ENCODE results near the gene EFNB3.
A peak's percentile ranks its signal among the peaks of the same experiment; 100 is the strongest.

The EFNB3 gene

DNA sequence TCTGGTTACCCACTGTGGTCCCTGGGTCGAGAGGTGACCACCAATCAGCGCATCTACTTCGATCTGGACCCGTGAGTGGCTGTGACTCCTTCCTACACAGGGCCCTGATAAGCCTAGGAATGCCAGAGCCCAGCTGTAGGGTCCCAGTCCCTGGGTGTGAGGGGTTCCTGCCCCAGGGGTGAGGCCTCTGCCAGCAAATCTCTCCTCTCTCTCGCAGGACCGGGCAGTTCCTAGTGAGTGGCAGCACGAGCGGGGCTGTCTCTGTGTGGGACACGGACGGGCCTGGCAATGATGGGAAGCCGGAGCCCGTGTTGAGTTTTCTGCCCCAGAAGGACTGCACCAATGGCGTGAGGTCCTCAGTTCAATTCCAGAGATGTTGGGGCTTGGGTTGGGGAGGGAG is 2.2 kb upstream of the EFNB3 start:
- Histone ChIP-seq H3K4me1 (ENCODE audit: control insufficient read depth in 1 of 2, insufficient read depth in 2 of 2, low read length in 2 of 2) (peaks cover 0 to 14% of the 10 kb centered on the region in 2 donors), H3K9me3 (ENCODE audit: control insufficient read depth in 1 of 2, low read length in 2 of 2) (no peaks in the 10 kb centered on the region), H3K27ac (ENCODE audit: low read length) (no peak overlapping the region), H3K27me3 (ENCODE audit: low read depth, low read length) (peaks cover 30% of the 10 kb centered on the region), H3K36me3 (ENCODE audit: control insufficient read depth in 1 of 2, insufficient read depth in 2 of 2, low read length in 2 of 2) (peaks cover 6 to 14% of the 10 kb centered on the region in 2 donors), H3K4me3 (ENCODE audit: low read depth in 1 of 2, low read length in 2 of 2) (no peak overlapping the region)

DNA sequence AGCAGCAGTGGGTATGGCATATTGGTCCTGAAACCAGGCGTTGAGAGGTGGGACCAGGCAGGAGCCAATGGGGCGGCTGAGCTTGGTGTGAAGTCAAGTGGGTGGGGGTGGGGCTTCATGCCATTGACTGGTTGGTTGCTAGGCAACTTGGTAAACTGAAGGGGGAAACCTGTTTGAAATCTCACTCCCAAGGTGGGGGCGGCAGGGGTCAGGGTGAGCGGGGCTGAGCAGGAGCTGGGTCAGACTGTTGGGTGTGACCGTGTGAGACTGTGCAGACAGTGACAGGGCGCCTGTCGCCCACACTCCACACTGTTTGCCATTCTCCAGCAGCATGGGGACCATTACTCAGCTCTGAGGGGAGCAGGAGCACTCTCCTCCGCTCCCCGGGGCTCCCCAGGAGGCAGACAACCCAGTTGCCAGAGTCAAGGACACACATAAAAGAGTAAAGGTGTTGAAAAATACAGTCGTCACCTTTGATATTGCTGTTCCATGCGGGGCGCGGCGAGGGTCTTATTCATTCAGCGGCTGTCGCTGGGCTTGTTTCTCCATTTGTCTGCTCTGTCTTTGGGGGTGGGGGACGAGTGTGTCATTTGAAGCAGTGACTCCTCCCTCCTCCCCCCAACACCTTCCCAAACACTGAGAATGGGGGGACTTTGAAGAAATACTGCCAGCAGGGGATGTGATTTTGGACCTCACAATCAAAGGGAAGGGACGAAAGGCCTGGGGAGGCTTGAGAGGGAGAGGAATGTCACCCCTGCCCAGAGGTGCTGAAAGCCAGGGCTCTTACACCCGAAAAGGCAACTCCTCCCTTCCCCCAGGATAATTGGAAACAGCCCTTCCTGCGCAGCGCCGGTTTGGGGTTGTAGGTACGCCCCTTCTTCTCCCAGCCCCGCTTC is 1.2 kb upstream of the EFNB3 start:
- no peaks in the 10 kb centered on the region for H3K9me3 ChIP-seq (ENCODE audit: control insufficient read depth in 1 of 2, low read length in 2 of 2)
- no peak overlapping the region for H3K4me3 ChIP-seq (ENCODE audit: low read depth in 1 of 2, low read length in 2 of 2)
- no peak overlapping the region for H3K27ac ChIP-seq (ENCODE audit: low read length)
- H3K4me1 ChIP-seq (ENCODE audit: control insufficient read depth in 1 of 2, insufficient read depth in 2 of 2, low read length in 2 of 2), result peaks cover 0 to 14% of the 10 kb centered on the region in 2 donors
- H3K36me3 ChIP-seq (ENCODE audit: control insufficient read depth in 1 of 2, insufficient read depth in 2 of 2, low read length in 2 of 2), result peaks cover 6 to 14% of the 10 kb centered on the region in 2 donors
- H3K27me3 ChIP-seq (ENCODE audit: low read depth, low read length), result peaks cover 30% of the 10 kb centered on the region

DNA sequence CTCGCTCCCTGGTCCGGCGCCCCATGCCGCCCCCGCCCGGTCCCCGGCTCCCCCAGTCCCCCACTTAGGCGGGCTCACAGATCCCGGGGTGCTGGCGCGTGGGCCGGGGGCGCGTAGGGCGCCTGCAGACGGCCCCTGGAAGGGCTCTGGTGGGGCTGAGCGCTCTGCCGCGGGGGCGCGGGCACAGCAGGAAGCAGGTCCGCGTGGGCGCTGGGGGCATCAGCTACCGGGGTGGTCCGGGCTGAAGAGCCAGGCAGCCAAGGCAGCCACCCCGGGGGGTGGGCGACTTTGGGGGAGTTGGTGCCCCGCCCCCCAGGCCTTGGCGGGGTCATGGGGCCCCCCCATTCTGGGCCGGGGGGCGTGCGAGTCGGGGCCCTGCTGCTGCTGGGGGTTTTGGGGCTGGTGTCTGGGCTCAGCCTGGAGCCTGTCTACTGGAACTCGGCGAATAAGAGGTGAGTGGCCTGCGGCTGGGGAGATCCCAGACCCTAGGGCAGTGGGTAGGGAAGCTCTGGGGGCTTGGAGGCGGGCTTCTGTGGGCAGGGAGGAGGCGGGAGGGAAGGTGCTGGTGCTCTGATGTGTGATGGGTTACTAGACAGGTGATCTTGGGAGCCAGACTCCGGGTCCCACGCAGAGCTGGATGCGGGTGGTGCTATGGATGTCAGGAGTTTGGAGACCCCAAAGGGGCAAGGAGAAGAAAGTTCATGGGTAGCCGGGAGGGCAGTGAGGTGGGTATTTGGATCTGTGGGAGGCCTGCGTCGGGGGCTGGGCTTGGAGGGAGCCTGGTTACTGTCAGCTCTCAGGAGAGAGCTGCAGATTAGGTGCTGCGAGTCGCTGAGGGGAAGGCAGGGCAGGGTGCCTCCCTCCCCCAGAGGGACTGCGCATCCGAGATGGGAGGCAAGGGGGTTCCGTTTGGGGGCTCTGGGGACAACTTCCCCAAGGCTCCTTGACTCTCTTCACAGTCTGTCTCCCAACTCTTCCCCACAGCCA is 560 bp downstream of the EFNB3 start:
- H3K9me3 ChIP-seq (ENCODE audit: control insufficient read depth in 1 of 2, low read length in 2 of 2), result no peaks in the 10 kb centered on the region
- peaks cover 30% of the 10 kb centered on the region for H3K27me3 ChIP-seq (ENCODE audit: low read depth, low read length)
- H3K27ac ChIP-seq (ENCODE audit: low read length), result no peak overlapping the region
- H3K36me3 ChIP-seq (ENCODE audit: control insufficient read depth in 1 of 2, insufficient read depth in 2 of 2, low read length in 2 of 2), result peaks cover 6 to 13% of the 10 kb centered on the region in 2 donors
- H3K4me3 ChIP-seq (ENCODE audit: low read depth in 1 of 2, low read length in 2 of 2), result peak overlapping the region in 1 of 2 donors; percentile 58
- peaks cover 0 to 14% of the 10 kb centered on the region in 2 donors for H3K4me1 ChIP-seq (ENCODE audit: control insufficient read depth in 1 of 2, insufficient read depth in 2 of 2, low read length in 2 of 2)

DNA sequence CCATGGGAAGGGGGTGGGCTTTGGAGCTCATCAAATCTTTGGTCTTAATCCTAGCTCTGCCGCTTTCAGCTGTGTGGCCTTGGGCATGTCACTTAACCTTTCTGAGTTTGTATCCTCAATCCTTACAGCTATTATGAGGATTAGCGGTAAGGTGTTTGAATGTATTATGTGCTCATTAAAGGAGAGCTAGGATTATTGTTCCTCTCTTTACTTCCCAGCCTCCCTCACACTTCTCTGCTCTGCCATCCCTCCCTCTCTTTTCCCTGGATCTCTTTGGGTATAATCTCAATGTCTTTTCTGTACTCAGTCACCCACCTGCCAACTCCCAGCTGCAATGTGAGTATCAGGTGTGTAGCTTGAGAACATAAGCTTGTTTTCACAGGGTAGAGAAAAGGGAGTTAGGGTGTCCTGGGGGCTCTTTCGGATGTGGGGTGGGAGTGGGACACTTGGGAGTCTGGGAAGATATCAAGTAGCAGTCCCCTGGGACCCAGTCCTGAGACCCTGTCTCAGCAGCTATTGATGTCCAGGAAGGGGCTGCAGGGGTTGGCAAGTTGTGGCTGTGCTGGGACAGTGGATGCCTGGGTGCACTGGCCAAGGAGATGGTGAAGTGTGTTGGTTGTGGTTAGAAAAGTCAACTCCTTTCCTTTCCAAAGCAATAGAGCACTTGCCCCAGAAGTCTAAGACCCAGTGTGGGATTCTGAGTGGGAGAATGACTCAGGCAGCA is 1.8 kb downstream of the EFNB3 start:
- Histone ChIP-seq H3K9me3 (ENCODE audit: control insufficient read depth in 1 of 2, low read length in 2 of 2) (no peaks in the 10 kb centered on the region), H3K27me3 (ENCODE audit: low read depth, low read length) (peaks cover 30% of the 10 kb centered on the region), H3K27ac (ENCODE audit: low read length) (no peak overlapping the region), H3K4me1 (ENCODE audit: control insufficient read depth in 1 of 2, insufficient read depth in 2 of 2, low read length in 2 of 2) (peaks cover 0 to 14% of the 10 kb centered on the region in 2 donors), H3K36me3 (ENCODE audit: control insufficient read depth in 1 of 2, insufficient read depth in 2 of 2, low read length in 2 of 2) (peaks cover 1 to 3% of the 10 kb centered on the region in 2 donors), H3K4me3 (ENCODE audit: low read depth in 1 of 2, low read length in 2 of 2) (no peak overlapping the region)

DNA sequence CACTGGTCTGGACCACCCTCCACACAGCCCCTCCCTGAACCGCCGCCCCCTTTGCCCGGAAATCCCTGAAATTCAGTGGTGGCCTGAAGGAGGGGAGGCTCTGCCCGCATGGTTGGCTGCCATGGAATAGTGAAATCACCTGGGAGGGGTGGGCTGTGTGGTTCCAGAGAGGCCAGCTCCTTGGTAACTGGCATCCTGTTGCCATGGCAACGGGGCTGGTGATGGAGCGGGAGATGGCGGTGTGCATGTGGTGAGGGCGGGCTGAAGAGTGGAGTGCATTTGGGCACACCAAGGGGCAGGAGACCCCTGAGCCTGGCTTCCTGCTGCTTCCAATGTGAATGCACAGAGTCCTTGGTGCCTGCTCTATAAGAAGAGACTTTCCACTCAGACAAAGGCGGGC is 2.4 kb downstream of the EFNB3 start:
- Histone ChIP-seq H3K27me3 (ENCODE audit: low read depth, low read length) (peaks cover 36% of the 10 kb centered on the region), H3K9me3 (ENCODE audit: control insufficient read depth in 1 of 2, low read length in 2 of 2) (no peaks in the 10 kb centered on the region), H3K4me1 (ENCODE audit: control insufficient read depth in 1 of 2, insufficient read depth in 2 of 2, low read length in 2 of 2) (peaks cover 0 to 14% of the 10 kb centered on the region in 2 donors), H3K27ac (ENCODE audit: low read length) (no peak overlapping the region), H3K36me3 (ENCODE audit: control insufficient read depth in 1 of 2, insufficient read depth in 2 of 2, low read length in 2 of 2) (no peaks in the 10 kb centered on the region), H3K4me3 (ENCODE audit: low read depth in 1 of 2, low read length in 2 of 2) (no peak overlapping the region)

DNA sequence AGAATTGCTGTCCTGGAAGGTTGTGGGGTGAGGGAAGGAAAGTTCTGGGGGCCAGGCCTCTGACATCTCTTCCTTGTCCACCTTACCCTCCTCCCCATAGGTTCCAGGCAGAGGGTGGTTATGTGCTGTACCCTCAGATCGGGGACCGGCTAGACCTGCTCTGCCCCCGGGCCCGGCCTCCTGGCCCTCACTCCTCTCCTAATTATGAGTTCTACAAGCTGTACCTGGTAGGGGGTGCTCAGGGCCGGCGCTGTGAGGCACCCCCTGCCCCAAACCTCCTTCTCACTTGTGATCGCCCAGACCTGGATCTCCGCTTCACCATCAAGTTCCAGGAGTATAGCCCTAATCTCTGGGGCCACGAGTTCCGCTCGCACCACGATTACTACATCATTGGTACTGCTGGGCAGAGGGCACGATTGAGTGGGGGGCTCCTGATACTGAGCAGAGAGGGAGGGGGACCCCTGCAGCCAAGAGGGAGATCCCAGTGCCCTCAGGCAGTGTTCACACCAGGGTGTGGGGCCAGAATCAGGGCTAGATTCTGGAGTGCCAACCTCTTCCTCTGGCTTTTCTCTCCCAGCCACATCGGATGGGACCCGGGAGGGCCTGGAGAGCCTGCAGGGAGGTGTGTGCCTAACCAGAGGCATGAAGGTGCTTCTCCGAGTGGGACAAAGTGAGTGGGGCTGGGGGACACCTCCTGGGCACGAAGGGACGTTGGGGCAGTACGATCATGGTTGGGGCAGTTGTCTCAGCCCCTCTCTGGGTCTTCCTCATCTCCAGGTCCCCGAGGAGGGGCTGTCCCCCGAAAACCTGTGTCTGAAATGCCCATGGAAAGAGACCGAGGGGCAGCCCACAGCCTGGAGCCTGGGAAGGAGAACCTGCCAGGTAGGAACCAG is 3.1 kb downstream of the EFNB3 start:
- H3K36me3 ChIP-seq (ENCODE audit: control insufficient read depth in 1 of 2, insufficient read depth in 2 of 2, low read length in 2 of 2), result no peaks in the 10 kb centered on the region
- no peak overlapping the region for H3K27ac ChIP-seq (ENCODE audit: low read length)
- peaks cover 39% of the 10 kb centered on the region for H3K27me3 ChIP-seq (ENCODE audit: low read depth, low read length)
- no peak overlapping the region for H3K4me3 ChIP-seq (ENCODE audit: low read depth in 1 of 2, low read length in 2 of 2)
- H3K9me3 ChIP-seq (ENCODE audit: control insufficient read depth in 1 of 2, low read length in 2 of 2), result no peaks in the 10 kb centered on the region
- peaks cover 0 to 14% of the 10 kb centered on the region in 2 donors for H3K4me1 ChIP-seq (ENCODE audit: control insufficient read depth in 1 of 2, insufficient read depth in 2 of 2, low read length in 2 of 2)

DNA sequence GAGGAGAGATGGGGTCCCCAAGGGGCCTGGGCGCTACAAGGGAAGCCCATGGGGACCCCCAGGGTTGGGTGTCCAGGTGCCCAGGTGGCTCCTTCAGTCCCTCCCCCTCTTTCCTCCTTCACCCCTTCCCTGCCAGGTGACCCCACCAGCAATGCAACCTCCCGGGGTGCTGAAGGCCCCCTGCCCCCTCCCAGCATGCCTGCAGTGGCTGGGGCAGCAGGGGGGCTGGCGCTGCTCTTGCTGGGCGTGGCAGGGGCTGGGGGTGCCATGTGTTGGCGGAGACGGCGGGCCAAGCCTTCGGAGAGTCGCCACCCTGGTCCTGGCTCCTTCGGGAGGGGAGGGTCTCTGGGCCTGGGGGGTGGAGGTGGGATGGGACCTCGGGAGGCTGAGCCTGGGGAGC is 4.0 kb downstream of the EFNB3 start:
- H3K4me1 ChIP-seq (ENCODE audit: control insufficient read depth in 1 of 2, insufficient read depth in 2 of 2, low read length in 2 of 2), result peaks cover 0 to 14% of the 10 kb centered on the region in 2 donors
- H3K27ac ChIP-seq (ENCODE audit: low read length), result no peak overlapping the region
- H3K4me3 ChIP-seq (ENCODE audit: low read depth in 1 of 2, low read length in 2 of 2), result no peak overlapping the region
- H3K36me3 ChIP-seq (ENCODE audit: control insufficient read depth in 1 of 2, insufficient read depth in 2 of 2, low read length in 2 of 2), result no peaks in the 10 kb centered on the region
- peaks cover 39% of the 10 kb centered on the region for H3K27me3 ChIP-seq (ENCODE audit: low read depth, low read length)
- no peaks in the 10 kb centered on the region for H3K9me3 ChIP-seq (ENCODE audit: control insufficient read depth in 1 of 2, low read length in 2 of 2)

DNA sequence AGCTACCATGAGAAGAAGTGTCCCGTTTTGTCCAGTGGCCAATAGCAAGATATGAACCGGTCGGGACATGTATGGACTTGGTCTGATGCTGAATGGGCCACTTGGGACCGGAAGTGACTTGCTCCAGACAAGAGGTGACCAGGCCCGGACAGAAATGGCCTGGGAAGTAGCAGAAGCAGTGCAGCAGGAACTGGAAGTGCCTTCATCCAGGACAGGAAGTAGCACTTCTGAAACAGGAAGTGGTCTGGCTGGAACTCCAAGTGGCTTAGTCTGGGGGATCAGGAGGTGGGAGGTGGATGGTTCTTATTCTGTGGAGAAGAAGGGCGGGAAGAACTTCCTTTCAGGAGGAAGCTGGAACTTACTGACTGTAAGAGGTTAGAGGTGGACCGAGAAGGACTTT is 5.3 kb downstream of the EFNB3 start:
- H3K36me3 ChIP-seq (ENCODE audit: control insufficient read depth in 1 of 2, insufficient read depth in 2 of 2, low read length in 2 of 2), result no peaks in the 10 kb centered on the region
- no peak overlapping the region for H3K4me3 ChIP-seq (ENCODE audit: low read depth in 1 of 2, low read length in 2 of 2)
- peaks cover 34% of the 10 kb centered on the region for H3K27me3 ChIP-seq (ENCODE audit: low read depth, low read length)
- no peaks in the 10 kb centered on the region for H3K9me3 ChIP-seq (ENCODE audit: control insufficient read depth in 1 of 2, low read length in 2 of 2)
- no peak overlapping the region for H3K27ac ChIP-seq (ENCODE audit: low read length)
- peaks cover 0 to 4% of the 10 kb centered on the region in 2 donors for H3K4me1 ChIP-seq (ENCODE audit: control insufficient read depth in 1 of 2, insufficient read depth in 2 of 2, low read length in 2 of 2)

DNA sequence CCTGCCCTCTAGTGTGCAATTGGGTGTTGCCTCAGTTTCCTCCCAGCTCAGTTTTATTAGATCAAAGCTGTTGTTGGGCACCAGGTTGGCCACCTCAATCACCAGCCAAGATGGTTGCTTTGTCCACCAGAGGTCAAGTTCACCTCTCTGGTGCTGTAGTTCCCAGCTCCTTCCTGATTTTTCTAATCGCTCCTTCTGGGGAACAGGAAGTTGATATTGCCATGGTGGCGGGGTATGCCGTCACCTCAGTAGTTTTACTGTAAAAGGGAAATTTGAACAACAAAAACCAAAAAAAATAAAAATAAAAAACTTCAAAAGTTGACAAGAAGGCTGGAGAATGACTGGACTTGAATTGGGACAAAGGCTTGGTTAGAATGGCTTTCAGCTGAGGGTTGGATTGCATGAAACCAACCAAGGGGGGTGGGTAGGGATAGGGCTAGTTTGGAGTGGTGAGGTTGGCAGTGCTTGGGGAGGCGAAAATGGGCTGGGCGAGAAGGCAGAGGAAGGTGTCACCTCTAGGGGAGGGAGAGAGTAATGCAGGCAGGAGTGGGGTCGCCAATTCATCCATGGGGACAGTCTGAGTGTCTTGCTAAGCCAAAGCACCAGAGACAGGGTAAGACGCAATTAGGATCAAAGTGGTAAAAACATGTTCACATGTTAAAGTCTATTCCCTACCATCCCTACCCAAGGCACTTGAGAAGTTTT is 6.2 kb downstream of the EFNB3 start:
- Histone ChIP-seq H3K9me3 (ENCODE audit: control insufficient read depth in 1 of 2, low read length in 2 of 2) (no peaks in the 10 kb centered on the region), H3K36me3 (ENCODE audit: control insufficient read depth in 1 of 2, insufficient read depth in 2 of 2, low read length in 2 of 2) (no peaks in the 10 kb centered on the region), H3K4me3 (ENCODE audit: low read depth in 1 of 2, low read length in 2 of 2) (no peak overlapping the region), H3K4me1 (ENCODE audit: control insufficient read depth in 1 of 2, insufficient read depth in 2 of 2, low read length in 2 of 2) (no peaks in the 10 kb centered on the region), H3K27ac (ENCODE audit: low read length) (no peak overlapping the region), H3K27me3 (ENCODE audit: low read depth, low read length) (peaks cover 30% of the 10 kb centered on the region)

All from muscle layer of duodenum (tissue), 2 donors.